ENCODE results near the gene STUM.
"Not testable (repeated sequence)": the region's sequence is repeated elsewhere in the genome, so short reads cannot be mapped to it uniquely, and the experiment has no call there.

Gene STUM

GRCh38 chr1:226628612-226629155 lies 80.1 kb downstream of the STUM start:
- DNase-seq: no peak

- no peak for DNase-seq
Observed at GRCh38 chr1:226629210-226629895, 80.8 kb downstream of the STUM start.

DNA sequence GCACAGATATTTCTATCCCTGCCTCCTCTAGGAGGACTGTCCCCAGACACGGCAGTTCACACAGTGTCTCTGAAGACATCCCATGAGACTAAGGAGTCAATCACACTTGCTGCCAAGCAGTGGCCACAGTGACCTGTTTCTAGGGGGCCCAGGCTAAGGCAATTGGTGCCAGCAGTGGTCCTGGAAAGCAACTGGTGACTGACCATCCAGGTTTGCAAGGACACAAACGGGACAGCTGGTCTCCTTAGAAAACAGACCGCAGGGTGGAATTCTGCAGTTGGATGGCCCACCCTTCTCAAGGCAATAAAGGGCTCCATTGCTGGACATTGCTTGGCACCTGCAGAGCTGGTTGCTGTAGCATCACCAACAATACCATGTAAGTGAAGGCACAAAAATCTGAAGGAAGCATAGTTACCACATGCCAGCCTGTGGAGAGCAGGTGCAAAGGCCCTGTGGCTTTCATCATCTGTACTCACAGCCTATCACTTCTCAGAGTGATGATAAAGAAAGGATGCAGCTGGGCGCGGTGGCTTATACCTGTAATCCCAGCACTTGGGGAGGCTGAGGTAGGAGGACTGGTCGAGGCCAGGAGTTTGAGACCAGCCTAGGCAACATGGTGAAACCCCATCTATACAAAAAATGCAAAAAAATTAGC lies 81.5 kb downstream of the STUM start:
- DNase-seq: no peak

DNA sequence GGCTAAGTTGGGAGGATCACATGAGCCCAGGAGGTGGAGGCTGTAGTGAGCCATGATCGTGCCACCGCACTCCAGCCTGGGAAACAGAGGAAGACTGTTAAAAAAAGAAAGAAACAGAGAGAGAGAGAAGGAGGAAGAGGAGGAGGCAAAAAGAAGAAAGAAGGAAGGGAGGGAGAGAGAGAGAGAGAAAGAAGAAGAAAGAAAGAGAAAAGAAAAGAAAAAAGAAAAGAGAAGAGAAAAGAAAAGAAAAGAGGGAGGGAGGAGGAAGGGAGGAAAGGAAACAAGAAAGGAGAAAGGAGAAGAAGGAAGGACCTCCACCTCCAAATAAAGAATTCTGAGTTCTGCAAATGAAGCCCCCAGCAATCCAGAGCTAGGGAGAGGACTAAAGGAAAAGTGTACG lies 82.0 kb downstream of the STUM start:
- no peak for DNase-seq

DNA sequence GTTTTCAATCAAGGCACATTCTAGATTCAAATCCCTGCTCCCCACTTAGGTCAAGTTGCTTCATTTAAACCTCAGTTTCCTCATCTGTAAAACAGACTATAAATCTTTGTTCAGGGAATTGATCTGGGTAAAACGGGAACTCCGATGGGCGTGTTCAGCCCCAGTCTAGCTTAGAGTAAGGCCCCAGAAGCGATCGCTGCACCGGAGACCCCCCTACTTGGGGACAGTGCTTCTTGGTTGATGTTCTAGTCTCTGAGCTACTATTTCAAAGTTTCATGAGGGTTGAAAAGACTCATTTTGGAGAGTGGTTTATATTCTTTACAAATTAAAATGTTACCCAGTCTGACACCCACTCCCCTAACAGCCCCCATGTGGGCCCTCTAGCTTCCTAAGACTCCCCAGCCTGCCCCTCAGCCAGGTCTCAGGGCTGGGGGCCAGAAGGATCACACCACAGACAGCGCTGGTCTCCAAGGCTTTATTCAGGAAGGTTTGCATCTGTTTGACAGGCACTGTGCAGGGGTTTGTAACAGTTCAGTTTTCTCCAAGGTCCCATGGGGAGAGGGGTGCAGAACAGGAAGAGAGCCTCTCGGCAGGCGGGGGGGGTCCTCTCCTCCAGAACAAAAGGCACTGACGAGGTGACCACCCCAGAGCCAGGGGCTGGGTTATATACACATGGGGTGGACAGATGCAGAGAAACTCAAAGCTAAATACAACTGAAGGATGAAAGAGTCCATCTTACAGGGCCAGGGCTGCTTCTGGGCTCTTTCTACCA lies 82.9 kb downstream of the STUM start:
- DNase-seq: no peak

DNA sequence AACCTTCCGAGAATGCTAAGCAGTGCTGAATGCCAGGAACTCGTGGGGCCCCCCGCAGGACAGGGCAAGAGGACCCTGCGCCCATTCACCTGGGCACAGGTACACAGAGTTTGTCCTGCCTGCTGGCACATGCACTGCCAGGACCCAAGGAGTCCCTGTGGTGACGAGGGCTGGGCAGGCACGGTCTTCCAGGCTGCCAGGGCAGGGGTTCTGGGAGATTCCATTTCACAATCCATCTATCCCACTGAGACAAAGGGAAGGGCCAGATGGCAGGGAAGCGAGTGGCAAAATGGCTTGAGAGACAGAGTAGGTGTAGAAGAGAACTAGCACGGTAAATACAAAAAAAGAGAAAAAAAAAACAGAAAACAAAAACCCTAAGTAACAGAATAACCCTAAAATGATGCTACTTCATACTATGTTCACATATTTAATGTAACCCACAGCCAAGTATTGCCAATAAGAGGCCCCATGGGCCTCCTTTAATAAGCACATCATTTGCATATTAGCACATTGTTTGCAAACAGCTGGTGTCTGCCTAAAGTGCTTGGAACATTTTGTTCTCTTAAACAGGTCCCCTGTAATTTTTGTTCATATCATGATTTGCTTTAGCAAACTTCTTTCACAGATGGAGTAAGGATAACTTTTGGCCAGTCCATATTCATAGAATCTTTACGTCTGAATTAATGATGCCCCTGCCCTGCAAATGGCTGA lies 83.8 kb downstream of the STUM start:
- DNase-seq: no peak

GRCh38 chr1:226632922-226633351 lies 84.4 kb downstream of the STUM start:
- DNase-seq: no peak

DNA sequence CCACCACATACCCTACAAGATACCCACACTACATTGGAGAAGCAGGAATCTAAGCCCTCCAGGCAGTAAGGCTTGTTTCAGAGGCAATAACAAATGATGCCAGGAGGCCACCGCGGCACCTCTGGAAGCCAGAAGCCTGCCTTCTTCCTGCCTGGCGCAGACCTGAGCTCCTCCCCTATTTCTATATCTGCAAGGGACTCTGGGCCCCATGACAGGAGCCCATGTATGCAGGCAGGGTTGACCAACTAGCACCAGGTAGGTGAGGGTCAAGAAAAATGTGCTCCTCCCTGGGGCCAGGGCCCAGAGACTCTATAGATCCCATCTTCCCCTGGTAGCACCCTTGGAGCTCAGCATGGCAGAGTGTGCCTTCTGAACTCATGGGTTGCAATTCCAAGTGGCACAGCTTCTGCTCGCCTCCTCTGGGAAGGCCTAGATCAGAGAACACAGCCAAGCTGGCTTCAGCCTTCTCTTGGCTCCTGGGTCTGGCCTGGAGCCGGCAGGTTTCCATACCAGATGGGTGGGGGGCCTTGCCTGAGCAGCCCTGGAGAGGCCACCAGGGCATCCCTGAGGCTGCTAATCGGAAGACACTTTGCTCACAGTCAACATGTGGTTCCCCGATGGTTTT lies 85.1 kb downstream of the STUM start:
- no peak for DNase-seq

GRCh38 chr1:226634166-226634588 lies 85.6 kb downstream of the STUM start:
- no peak for DNase-seq

GRCh38 chr1:226634611-226635246 lies 86.2 kb downstream of the STUM start:
- DNase-seq: no peak

DNA sequence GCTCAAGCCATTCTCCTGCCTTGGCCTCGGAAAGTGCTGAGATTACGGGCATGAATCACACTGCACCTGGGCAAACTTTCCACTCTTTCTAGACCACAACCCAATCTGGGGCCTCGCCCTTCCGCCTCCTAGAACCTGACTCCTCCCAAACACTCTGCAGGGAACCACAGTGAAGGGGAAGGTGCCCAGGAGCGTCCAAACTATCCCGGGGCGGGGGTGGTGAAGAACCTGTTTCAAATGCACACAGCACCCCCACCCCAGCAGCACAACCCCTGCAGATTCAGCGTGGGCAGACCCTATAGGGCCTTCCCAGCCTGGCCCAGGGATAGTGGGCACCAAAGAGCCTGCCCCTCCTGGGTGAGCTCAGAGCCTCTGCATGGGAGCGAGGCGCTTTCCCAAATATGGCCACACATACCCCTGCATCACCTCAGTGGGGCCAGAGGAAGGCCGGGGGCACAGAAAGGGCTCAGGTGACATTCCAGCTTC lies 86.9 kb downstream of the STUM start:
- DNase-seq: no peak

GRCh38 chr1:226636847-226637096 lies 88.2 kb downstream of the STUM start:
- no peak for DNase-seq

DNA sequence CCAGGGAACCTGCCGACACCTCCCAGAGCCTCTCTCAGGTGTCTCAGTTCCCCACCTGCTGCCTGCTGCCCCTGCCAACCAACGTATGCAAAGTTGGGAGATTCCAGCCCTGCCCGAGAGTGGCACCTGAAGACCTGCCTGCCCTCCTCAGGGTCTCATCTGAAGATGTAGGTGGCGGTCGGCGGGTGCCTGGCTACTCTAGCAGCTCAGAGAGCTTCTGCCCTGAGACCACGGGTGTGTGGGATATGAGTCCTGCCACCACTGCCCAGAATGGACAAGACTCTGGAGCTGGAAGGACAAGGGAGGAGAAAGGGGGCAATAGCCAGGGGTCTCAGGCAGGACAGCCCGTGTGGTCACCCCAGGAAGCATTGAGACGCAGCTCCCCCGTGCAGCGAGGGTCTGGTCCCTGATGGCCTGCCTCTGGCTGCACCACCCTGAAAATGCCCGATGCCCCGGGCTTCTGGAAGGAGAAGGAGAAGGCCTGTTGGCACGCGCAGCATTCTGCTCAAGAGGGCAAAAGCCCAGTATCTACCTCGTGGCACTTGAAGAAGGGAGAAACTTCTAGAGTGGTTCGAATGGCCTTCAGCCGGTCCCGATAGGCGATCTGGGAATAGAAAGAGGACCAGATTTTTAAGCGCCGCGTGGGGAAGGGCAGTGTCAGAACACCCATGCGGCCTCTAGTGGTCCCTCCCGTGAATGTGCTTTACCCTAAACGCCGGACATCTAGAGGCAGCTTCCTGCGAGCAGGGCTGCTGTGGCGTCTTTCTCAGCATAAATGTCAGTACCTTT lies 88.8 kb downstream of the STUM start:
- no peak for DNase-seq

- DNase-seq: no peak
Observed at GRCh38 chr1:226638001-226638601, 89.5 kb downstream of the STUM start.

- DNase-seq: no peak
Observed at GRCh38 chr1:226638608-226639007, 90.0 kb downstream of the STUM start.

DNA sequence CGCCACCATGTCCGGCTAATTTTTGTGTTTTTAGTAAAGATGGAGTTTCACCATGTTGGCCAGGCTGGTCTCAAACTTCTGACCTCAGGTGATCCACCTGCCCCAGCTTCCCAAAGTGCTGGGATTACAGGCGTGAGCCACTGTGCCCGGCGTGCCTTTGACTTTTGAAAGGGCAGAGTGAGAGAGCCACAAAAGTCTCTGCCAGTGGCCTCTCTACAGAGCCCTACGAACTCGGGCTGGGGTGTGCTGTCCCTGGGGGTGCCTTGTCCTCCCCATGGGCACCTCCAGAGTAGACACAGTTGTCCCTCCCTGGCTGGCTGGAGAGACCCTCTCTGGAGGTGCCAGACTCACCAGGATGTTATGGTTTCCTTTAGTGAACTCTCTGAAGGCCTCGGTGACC lies 90.6 kb downstream of the STUM start:
- not testable (repeated sequence) for DNase-seq

GRCh38 chr1:226639631-226640061 lies 91.1 kb downstream of the STUM start:
- no peak for DNase-seq

GRCh38 chr1:226640321-226641136 lies 92.0 kb downstream of the STUM start:
- no peak for DNase-seq

- DNase-seq: no peak
Observed at GRCh38 chr1:226641671-226642231, 93.2 kb downstream of the STUM start.

DNA sequence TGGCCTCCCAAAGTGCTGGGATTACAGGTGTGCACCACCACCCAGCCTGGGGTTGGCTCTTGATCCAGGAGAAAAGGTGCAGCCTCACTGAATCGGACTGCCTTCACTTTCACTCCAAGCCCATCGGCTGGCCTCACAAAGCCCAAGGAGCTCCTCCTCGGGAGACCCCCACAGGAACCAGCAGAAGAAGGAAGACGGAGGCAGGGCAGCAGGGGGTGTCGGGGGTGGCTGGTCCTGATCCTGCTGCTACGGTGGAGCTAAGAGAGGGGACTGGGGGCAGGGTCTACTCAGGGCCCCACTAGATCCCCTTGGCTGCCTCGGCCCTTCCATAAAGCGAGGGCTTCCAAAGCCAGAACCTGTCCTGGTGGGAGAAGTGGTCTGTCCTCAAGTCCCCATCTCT lies 93.9 kb downstream of the STUM start:
- DNase-seq: no peak

Measured in T1000 (cell line).